Measurements from ENCODE around the gene CYP1A2. TPM values are rescaled to one million over a fixed set of nuclear protein-coding genes. Genes with fewer than 3 reads are reported as not detected.

The CYP1A2 gene
- total and polyA plus RNA-seq, 2 donors (not counting 1 experiment from before 2014, with no cell fraction given) = not detected

DNA sequence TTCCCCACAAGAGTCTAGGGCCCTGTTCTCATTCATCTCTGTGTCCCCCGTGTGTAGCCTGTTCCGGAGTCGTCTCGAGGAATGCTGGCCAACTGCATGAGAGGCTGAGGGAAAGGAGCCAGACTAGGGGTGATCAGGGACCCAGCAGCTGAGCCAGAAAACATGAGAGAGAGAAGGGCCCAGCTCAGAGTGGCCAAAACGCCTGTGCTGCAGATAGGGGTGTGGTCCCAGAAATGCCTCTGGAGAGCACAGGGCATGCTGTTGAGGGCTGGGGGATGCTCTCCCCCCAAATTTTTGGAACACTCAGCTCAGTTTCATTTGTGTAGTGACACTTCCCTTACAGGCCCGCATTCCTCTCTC lies 14.1 kb downstream of the CYP1A2 start:
- Histone ChIP-seq H3K4me2 (replicated peaks; ENCODE audit: low read depth, low read length, poor library complexity, severe bottlenecking) (no peak overlapping the region), H2AFZ (ENCODE audit: insufficient read depth, low read depth, low read length, poor library complexity, severe bottlenecking) (no peak overlapping the region), H3K4me1 (ENCODE audit: control insufficient read depth in 2 of 2, insufficient read depth in 2 of 2, low read length in 2 of 2) (peaks cover 0 to 4% of the 10 kb centered on the region in 2 donors), H3K36me3 (replicated peaks in 1 of 2; ENCODE audit: control extremely low read depth in 1 of 2, control insufficient read depth in 1 of 2, extremely low read depth in 1 of 2, insufficient read depth in 2 of 2, low read length in 1 of 2) (no peaks in the 10 kb centered on the region), H4K20me1 (ENCODE audit: control insufficient read depth, insufficient read depth, low read length, poor library complexity, severe bottlenecking) (no peaks in the 10 kb centered on the region), H3K4me3 (ENCODE audit: control extremely low read depth in 1 of 5, extremely low read depth in 1 of 5, insufficient read depth in 1 of 5, low read depth in 2 of 5, low read length in 4 of 5) (no peak overlapping the region), H3K27ac (ENCODE audit: low read length in 2 of 2) (no peak overlapping the region), H3K27me3 (replicated peaks in 1 of 4; ENCODE audit: control extremely low read depth in 1 of 4, control insufficient read depth in 3 of 4, insufficient read depth in 4 of 4, low read length in 3 of 4) (peaks cover 0 to 17% (median 0%) of the 10 kb centered on the region in 4 experiments), H3K79me2 (ENCODE audit: control insufficient read depth, insufficient read depth, low read length) (no peaks in the 10 kb centered on the region), H3K9me3 (ENCODE audit: control extremely low read depth in 1 of 3, control insufficient read depth in 2 of 3, insufficient read depth in 1 of 3, low read length in 2 of 3) (no peaks in the 10 kb centered on the region), H3K9ac (ENCODE audit: low read length) (no peak overlapping the region)
- POLR2A ChIA-PET = no interaction called here
- ATAC-seq (ENCODE audit: low read depth) (no peak), DNase-seq (no peak)
- Mint-ChIP-seq H3K4me1 (no peaks in the 10 kb centered on the region), H3K4me3 (no peak overlapping the region), H3K27me3 (peaks cover 16% of the 10 kb centered on the region), H3K27ac (no peak overlapping the region), H3K9me3 (ENCODE audit: insufficient read depth) (no peaks in the 10 kb centered on the region)
- CTCF ChIA-PET = interaction anchor here (1.3 to 24.1 kb wide), 2 partner anchors 37 to 130 kb away, joined by 9 to 596 read pairs; no protein-coding TSS in a partner anchor
- TF ChIP-seq, protein P1, sequence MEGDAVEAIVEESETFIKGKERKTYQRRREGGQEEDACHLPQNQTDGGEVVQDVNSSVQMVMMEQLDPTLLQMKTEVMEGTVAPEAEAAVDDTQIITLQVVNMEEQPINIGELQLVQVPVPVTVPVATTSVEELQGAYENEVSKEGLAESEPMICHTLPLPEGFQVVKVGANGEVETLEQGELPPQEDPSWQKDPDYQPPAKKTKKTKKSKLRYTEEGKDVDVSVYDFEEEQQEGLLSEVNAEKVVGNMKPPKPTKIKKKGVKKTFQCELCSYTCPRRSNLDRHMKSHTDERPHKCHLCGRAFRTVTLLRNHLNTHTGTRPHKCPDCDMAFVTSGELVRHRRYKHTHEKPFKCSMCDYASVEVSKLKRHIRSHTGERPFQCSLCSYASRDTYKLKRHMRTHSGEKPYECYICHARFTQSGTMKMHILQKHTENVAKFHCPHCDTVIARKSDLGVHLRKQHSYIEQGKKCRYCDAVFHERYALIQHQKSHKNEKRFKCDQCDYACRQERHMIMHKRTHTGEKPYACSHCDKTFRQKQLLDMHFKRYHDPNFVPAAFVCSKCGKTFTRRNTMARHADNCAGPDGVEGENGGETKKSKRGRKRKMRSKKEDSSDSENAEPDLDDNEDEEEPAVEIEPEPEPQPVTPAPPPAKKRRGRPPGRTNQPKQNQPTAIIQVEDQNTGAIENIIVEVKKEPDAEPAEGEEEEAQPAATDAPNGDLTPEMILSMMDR (IDR thresholded peaks at IDR 0.05) = no peak
- no peak for TF ChIP-seq EZH2 (IDR thresholded peaks at IDR 0.05; ENCODE audit: borderline replicate concordance, insufficient read depth, low read depth, low read length, poor library complexity, severe bottlenecking)
- WGBS (ENCODE audit: insufficient coverage) = 6% methylated on average over 5 of the region's 6 CpGs
- intact Hi-C loops (cut with micrococcal nuclease) = no loop called here

DNA sequence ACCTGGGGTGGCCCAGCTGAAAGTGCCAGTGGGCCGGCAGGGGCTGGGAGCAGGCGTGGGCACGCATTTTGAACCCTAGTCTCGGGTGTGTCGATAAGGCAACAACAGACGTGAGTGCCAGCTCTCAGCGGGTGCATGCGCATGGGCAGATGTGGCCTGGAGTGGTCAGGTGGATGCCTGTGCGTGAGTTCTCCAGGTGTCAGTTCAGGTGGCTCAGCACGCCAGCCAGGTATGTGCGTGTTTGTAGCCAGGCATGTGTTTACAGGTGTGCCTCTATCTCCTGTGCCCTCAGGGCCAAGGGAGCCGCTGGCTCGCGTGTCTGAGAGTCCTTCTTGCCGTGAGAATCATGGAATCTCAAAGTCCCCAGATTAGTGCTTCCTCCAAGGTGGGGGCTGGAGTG lies 14.8 kb downstream of the CYP1A2 start:
- H3K4me3 ChIP-seq (ENCODE audit: control extremely low read depth in 1 of 5, extremely low read depth in 1 of 5, insufficient read depth in 1 of 5, low read depth in 2 of 5, low read length in 4 of 5) = no peak overlapping the region
- ChIA-PET POLR2A (no interaction called here), CTCF (interaction anchor here (0.6 to 24.1 kb wide), 3 partner anchors 36 to 211 kb away, joined by 3 to 596 read pairs (median 9); no protein-coding TSS in a partner anchor)
- Mint-ChIP-seq H3K4me3 (no peak overlapping the region), H3K27ac (no peak overlapping the region), H3K27me3 (peaks cover 16% of the 10 kb centered on the region), H3K4me1 (no peaks in the 10 kb centered on the region), H3K9me3 (ENCODE audit: insufficient read depth) (no peaks in the 10 kb centered on the region)
- H3K9ac ChIP-seq (ENCODE audit: low read length) = no peak overlapping the region
- ATAC-seq (ENCODE audit: low read depth) (no peak), DNase-seq (no peak)
- no peak overlapping the region for H2AFZ ChIP-seq (ENCODE audit: insufficient read depth, low read depth, low read length, poor library complexity, severe bottlenecking)
- intact Hi-C loops (cut with micrococcal nuclease) = no loop called here
- WGBS (ENCODE audit: insufficient coverage) = 97% methylated on average over 15 of the region's 15 CpGs
- no peak overlapping the region for H3K4me2 ChIP-seq (replicated peaks; ENCODE audit: low read depth, low read length, poor library complexity, severe bottlenecking)
- no peaks in the 10 kb centered on the region for H3K9me3 ChIP-seq (ENCODE audit: control extremely low read depth in 1 of 3, control insufficient read depth in 2 of 3, insufficient read depth in 1 of 3, low read length in 2 of 3)
- H3K27ac ChIP-seq (ENCODE audit: low read length in 2 of 2) = no peak overlapping the region
- no peaks in the 10 kb centered on the region for H3K79me2 ChIP-seq (ENCODE audit: control insufficient read depth, insufficient read depth, low read length)
- H3K36me3 ChIP-seq (replicated peaks in 1 of 2; ENCODE audit: control extremely low read depth in 1 of 2, control insufficient read depth in 1 of 2, extremely low read depth in 1 of 2, insufficient read depth in 2 of 2, low read length in 1 of 2) = no peaks in the 10 kb centered on the region
- H4K20me1 ChIP-seq (ENCODE audit: control insufficient read depth, insufficient read depth, low read length, poor library complexity, severe bottlenecking) = no peaks in the 10 kb centered on the region
- TF ChIP-seq EZH2 (IDR thresholded peaks at IDR 0.05; ENCODE audit: borderline replicate concordance, insufficient read depth, low read depth, low read length, poor library complexity, severe bottlenecking) = no peak
- TF ChIP-seq, protein P1 (IDR thresholded peaks at IDR 0.05) = no peak
- H3K27me3 ChIP-seq (replicated peaks in 1 of 4; ENCODE audit: control extremely low read depth in 1 of 4, control insufficient read depth in 3 of 4, insufficient read depth in 4 of 4, low read length in 3 of 4) = peaks cover 0 to 17% (median 0%) of the 10 kb centered on the region in 4 experiments
- H3K4me1 ChIP-seq (ENCODE audit: control insufficient read depth in 2 of 2, insufficient read depth in 2 of 2, low read length in 2 of 2) = peaks cover 0 to 4% of the 10 kb centered on the region in 2 donors
